ENCODE data around the gene LRRC75A. TPM values are rescaled to one million over a fixed set of nuclear protein-coding genes. Genes with fewer than 3 reads are reported as not detected.

Gene LRRC75A
- total and polyA plus RNA-seq, 2 of the 13 experiments (the other 11 are each of a cell fraction or from before 2014, with no cell fraction given), result 0.03 TPM; not detected in 1

GRCh38 chr17:16398270-16399267, 93.4 kb downstream of the LRRC75A start (continued):
- TF ChIP-seq ZFP36 (IDR thresholded peaks at IDR 0.05; ENCODE audit: borderline replicate concordance, low read depth, low read length, partially characterized antibody), result no peak
- TF ChIP-seq SRF (IDR thresholded peaks at IDR 0.05; ENCODE audit: low read depth, low read length), result no peak
- TF ChIP-seq ISX (CRISPR knock-in tag; conservative IDR thresholded peaks at IDR 0.05), result no peak
- no peak for TF ChIP-seq KLF16 (CRISPR knock-in tag; IDR thresholded peaks at IDR 0.05)
- no peak for TF ChIP-seq TP53 (CRISPR knock-in tag; conservative IDR thresholded peaks at IDR 0.05)
- TF ChIP-seq ZNF143 (CRISPR knock-in tag; IDR thresholded peaks at IDR 0.05), result no peak
- TF ChIP-seq ARNTL (CRISPR knock-in tag; IDR thresholded peaks at IDR 0.05), result no peak
- TF ChIP-seq ZFX (CRISPR knock-in tag; IDR thresholded peaks at IDR 0.05; ENCODE audit: low read depth), result peak; percentile 17; the same call in 1 of the 2 replicates
- TF ChIP-seq ARID4A (CRISPR knock-in tag; IDR thresholded peaks at IDR 0.05; ENCODE audit: borderline replicate concordance), result peak; percentile 49; the same call in 1 of the 2 replicates
- TF ChIP-seq HOXA7 (CRISPR knock-in tag; IDR thresholded peaks at IDR 0.05), result no peak
- no peak for TF ChIP-seq GABPA (IDR thresholded peaks at IDR 0.05; ENCODE audit: low read depth, low read length)
- TF ChIP-seq GABPA (CRISPR knock-in tag; IDR thresholded peaks at IDR 0.05; ENCODE audit: low read depth), result peak; percentile 6; the same call in 1 of the 2 replicates
- TF ChIP-seq GTF2F1 (IDR thresholded peaks at IDR 0.05; ENCODE audit: low read length), result no peak
- TF ChIP-seq HNF4A (CRISPR knock-in tag; IDR thresholded peaks at IDR 0.05), result peak; percentile 62
- no peak for TF ChIP-seq ZNF629 (CRISPR knock-in tag; conservative IDR thresholded peaks at IDR 0.05)
- no peak for TF ChIP-seq NFYC (CRISPR knock-in tag; IDR thresholded peaks at IDR 0.05)
- no peak for TF ChIP-seq STAG1 (CRISPR knock-in tag; IDR thresholded peaks at IDR 0.05)
- no peak for TF ChIP-seq CAMTA2 (CRISPR knock-in tag; IDR thresholded peaks at IDR 0.05; ENCODE audit: borderline replicate concordance)
- TF ChIP-seq TBX2 (CRISPR knock-in tag; IDR thresholded peaks at IDR 0.05; ENCODE audit: borderline replicate concordance), result peak; percentile 55; the same call in 1 of the 2 replicates
- TF ChIP-seq ZNF619 (CRISPR knock-in tag; IDR thresholded peaks at IDR 0.05), result no peak
- no peak for TF ChIP-seq ZNF18 (CRISPR knock-in tag; IDR thresholded peaks at IDR 0.05; ENCODE audit: insufficient replicate concordance)
- no peak for TF ChIP-seq NKX3-1 (CRISPR knock-in tag; IDR thresholded peaks at IDR 0.05)
- TF ChIP-seq ATF7 (IDR thresholded peaks at IDR 0.05), result no peak
- TF ChIP-seq ATF7 (CRISPR knock-in tag; IDR thresholded peaks at IDR 0.05), result no peak
- no peak for TF ChIP-seq ZKSCAN1 (IDR thresholded peaks at IDR 0.05; ENCODE audit: low read length)
- TF ChIP-seq ZNF234 (CRISPR knock-in tag; conservative IDR thresholded peaks at IDR 0.05), result no peak
